ENCODE data around the gene PGBD2. TPM values are rescaled to one million over a fixed set of nuclear protein-coding genes. Genes with fewer than 3 reads are reported as not detected.
"Not testable (repeated sequence)": the region's sequence is repeated elsewhere in the genome, so short reads cannot be mapped to it uniquely, and the experiment has no call there.

PGBD2 gene
- polyA plus RNA-seq, 2 of the 4 experiments (the other 2 are of a cell fraction), result 5.6 to 7.1 TPM

DNA sequence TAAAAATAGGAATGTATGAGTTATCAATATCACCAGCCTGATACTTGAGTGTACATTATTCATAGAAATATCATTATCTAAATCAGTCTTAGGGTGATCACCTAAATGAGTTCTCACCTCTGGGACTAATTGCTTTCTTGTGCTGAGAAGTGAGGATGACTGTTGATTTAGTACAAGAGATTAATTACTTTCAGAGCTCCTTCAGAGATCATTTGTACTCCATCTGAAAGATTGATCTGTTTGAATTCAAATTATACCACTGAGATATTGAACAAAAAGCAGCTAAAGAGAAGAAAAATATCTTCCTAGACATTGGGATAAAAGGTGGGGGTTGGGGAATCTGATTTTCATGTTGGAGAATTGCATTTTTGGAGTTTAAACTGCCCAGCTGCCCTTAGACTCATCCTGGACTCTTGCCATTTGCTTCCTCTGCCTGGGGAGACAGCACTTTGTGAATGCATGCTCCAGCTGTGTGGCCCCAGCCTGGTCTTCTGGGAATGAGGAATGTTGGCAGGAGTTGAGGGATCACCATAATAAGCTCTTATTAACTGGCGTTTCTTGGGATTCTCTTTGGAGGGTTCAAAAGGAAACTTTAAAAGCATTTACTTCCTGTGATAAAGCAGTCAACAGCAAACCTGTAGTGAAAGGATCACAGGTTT, 19.7 kb upstream of the PGBD2 start:
- ChIA-PET CTCF (interaction anchor here (1.5 to 2.6 kb wide), 3 partner anchors 13 to 60 kb away, joined by 4 to 11 read pairs (median 5); partner anchors contain the start of genes PGBD2 and SH3BP5L), POLR2A (no interaction called here)
- 14% methylated on average over 1 of the region's 1 CpG for WGBS (ENCODE audit: missing lambda C conversion rate)
- Histone ChIP-seq H3K4me2 (no peak overlapping the region), H3K4me3 (no peak overlapping the region), H3K4me1 (no peaks in the 10 kb centered on the region), H3K9me3 (no peaks in the 10 kb centered on the region), H3K27ac (no peak overlapping the region)
- TF ChIP-seq, protein P1, sequence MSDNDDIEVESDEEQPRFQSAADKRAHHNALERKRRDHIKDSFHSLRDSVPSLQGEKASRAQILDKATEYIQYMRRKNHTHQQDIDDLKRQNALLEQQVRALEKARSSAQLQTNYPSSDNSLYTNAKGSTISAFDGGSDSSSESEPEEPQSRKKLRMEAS (IDR thresholded peaks at IDR 0.05), result no peak
- TF ChIP-seq, protein P2, sequence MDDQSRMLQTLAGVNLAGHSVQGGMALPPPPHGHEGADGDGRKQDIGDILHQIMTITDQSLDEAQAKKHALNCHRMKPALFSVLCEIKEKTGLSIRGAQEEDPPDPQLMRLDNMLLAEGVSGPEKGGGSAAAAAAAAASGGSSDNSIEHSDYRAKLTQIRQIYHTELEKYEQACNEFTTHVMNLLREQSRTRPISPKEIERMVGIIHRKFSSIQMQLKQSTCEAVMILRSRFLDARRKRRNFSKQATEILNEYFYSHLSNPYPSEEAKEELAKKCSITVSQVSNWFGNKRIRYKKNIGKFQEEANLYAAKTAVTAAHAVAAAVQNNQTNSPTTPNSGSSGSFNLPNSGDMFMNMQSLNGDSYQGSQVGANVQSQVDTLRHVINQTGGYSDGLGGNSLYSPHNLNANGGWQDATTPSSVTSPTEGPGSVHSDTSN (IDR thresholded peaks at IDR 0.05), result no peak
- TF ChIP-seq EP300 (IDR thresholded peaks at IDR 0.05), result no peak
- TF ChIP-seq RAD21 (conservative IDR thresholded peaks at IDR 0.05 in 1 of 2, IDR thresholded peaks at IDR 0.05 in 1 of 2), result no peak
- TF ChIP-seq TFCP2L1 (CRISPR knock-in tag; IDR thresholded peaks at IDR 0.05), result no peak
- TF ChIP-seq, protein P3, sequence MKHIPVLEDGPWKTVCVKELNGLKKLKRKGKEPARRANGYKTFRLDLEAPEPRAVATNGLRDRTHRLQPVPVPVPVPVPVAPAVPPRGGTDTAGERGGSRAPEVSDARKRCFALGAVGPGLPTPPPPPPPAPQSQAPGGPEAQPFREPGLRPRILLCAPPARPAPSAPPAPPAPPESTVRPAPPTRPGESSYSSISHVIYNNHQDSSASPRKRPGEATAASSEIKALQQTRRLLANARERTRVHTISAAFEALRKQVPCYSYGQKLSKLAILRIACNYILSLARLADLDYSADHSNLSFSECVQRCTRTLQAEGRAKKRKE (CRISPR knock-in tag; IDR thresholded peaks at IDR 0.05; ENCODE audit: low read depth), result no peak
- TF ChIP-seq HOXB13 (CRISPR knock-in tag; IDR thresholded peaks at IDR 0.05; ENCODE audit: low read depth), result no peak
- TF ChIP-seq POLR2AphosphoS2 (conservative IDR thresholded peaks at IDR 0.05; ENCODE audit: low read length), result no peak
- no peak for TF ChIP-seq RARB (CRISPR knock-in tag; IDR thresholded peaks at IDR 0.05)
- TF ChIP-seq RFX5 (IDR thresholded peaks at IDR 0.05), result no peak
- TF ChIP-seq NPAS2 (CRISPR knock-in tag; IDR thresholded peaks at IDR 0.05; ENCODE audit: borderline replicate concordance), result no peak
- TF ChIP-seq RNF2 (IDR thresholded peaks at IDR 0.05; ENCODE audit: borderline replicate concordance, low read depth), result no peak
- no peak for TF ChIP-seq CBX8 (IDR thresholded peaks at IDR 0.05)
- TF ChIP-seq, protein P4, sequence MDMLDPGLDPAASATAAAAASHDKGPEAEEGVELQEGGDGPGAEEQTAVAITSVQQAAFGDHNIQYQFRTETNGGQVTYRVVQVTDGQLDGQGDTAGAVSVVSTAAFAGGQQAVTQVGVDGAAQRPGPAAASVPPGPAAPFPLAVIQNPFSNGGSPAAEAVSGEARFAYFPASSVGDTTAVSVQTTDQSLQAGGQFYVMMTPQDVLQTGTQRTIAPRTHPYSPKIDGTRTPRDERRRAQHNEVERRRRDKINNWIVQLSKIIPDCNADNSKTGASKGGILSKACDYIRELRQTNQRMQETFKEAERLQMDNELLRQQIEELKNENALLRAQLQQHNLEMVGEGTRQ (IDR thresholded peaks at IDR 0.05), result no peak
- TF ChIP-seq, protein P5, sequence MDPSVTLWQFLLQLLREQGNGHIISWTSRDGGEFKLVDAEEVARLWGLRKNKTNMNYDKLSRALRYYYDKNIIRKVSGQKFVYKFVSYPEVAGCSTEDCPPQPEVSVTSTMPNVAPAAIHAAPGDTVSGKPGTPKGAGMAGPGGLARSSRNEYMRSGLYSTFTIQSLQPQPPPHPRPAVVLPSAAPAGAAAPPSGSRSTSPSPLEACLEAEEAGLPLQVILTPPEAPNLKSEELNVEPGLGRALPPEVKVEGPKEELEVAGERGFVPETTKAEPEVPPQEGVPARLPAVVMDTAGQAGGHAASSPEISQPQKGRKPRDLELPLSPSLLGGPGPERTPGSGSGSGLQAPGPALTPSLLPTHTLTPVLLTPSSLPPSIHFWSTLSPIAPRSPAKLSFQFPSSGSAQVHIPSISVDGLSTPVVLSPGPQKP (IDR thresholded peaks at IDR 0.05; ENCODE audit: low read depth, low read length), result no peak
- no peak for TF ChIP-seq KDM5A (IDR thresholded peaks at IDR 0.05)
- TF ChIP-seq, protein P6, sequence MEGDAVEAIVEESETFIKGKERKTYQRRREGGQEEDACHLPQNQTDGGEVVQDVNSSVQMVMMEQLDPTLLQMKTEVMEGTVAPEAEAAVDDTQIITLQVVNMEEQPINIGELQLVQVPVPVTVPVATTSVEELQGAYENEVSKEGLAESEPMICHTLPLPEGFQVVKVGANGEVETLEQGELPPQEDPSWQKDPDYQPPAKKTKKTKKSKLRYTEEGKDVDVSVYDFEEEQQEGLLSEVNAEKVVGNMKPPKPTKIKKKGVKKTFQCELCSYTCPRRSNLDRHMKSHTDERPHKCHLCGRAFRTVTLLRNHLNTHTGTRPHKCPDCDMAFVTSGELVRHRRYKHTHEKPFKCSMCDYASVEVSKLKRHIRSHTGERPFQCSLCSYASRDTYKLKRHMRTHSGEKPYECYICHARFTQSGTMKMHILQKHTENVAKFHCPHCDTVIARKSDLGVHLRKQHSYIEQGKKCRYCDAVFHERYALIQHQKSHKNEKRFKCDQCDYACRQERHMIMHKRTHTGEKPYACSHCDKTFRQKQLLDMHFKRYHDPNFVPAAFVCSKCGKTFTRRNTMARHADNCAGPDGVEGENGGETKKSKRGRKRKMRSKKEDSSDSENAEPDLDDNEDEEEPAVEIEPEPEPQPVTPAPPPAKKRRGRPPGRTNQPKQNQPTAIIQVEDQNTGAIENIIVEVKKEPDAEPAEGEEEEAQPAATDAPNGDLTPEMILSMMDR (IDR thresholded peaks at IDR 0.05), result no peak
- no peak for TF ChIP-seq MYC (IDR thresholded peaks at IDR 0.05; ENCODE audit: borderline replicate concordance, low read length)
- no peak for TF ChIP-seq TP53 (CRISPR knock-in tag; IDR thresholded peaks at IDR 0.05)
- no peak for TF ChIP-seq BHLHE40 (IDR thresholded peaks at IDR 0.05; ENCODE audit: low read depth, low read length)
- ATAC-seq, result no peak
- FAIRE-seq, result no peak
- no peak for DNase-seq (ENCODE audit: low read depth in 1 of 2, low spot score in 1 of 2)

DNA sequence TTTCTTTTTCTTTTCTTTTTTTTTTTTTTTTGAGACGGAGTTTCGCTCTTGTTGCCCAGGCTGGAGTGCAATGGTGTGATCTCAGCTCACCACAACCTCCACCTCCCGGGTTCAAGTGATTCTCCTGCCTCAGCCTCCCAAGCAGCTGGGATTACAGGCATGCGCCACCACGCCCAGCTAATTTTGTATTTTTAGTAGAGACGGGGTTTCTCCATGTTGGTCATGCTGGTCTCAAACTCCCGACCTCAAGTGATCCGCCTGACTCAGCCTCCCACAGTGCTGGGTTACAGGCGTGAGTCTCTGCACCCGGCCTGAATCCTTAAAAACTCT, 16.2 kb upstream of the PGBD2 start:
- not testable (repeated sequence) for FAIRE-seq
- CTCF ChIA-PET, result interaction anchor here (1.1 kb wide), 1 partner anchor 11 kb away, joined by 3 read pairs; no protein-coding TSS in a partner anchor

More for the DNA sequence above, 16.2 kb upstream of the PGBD2 start:
- POLR2A ChIA-PET, result interaction anchor here (0.7 to 1.2 kb wide), 2 partner anchors 17 to 274 kb away, joined by 3 to 5 read pairs; no protein-coding TSS in a partner anchor
- 58% methylated on average over 10 of the region's 10 CpGs for WGBS (ENCODE audit: missing lambda C conversion rate)
- not testable (repeated sequence) for H3K9me3 ChIP-seq; DNase-seq (ENCODE audit: low read depth in 1 of 2, low spot score in 1 of 2); ATAC-seq; H3K4me2 ChIP-seq; H3K4me3 ChIP-seq; H3K27ac ChIP-seq; H3K4me1 ChIP-seq

Data from A549 (cell line).